NB4 (cell line): ENCODE measurements around the gene KRTAP5-2.

ENCODE experiments used
- CTCF ChIP-seq: IDR thresholded peaks from one replicate; pipeline ENCODE4 v1.5.1; 2012; ENCODE audit warnings: low read depth, low read length
- MAX ChIP-seq: IDR thresholded peaks from 2 replicates; pipeline ENCODE4 v1.6.1; 2011; ENCODE audit warnings: low read depth, low read length
- POLR2A ChIP-seq: IDR thresholded peaks from 2 replicates; pipeline ENCODE4 v1.6.1; 2011; ENCODE audit warnings: mild to moderate bottlenecking; ENCODE audit not compliant: insufficient read length; ENCODE audit errors: extremely low read depth

GRCh38 chr11:1642288-1643145 lies 44.4 kb upstream of the KRTAP5-2 start:
- TF ChIP-seq CTCF: no peak
- no peak for TF ChIP-seq POLR2A
- no peak for TF ChIP-seq MAX
